Right lobe of liver (tissue), 4 donors: ENCODE results near the gene ATF3.

ENCODE experiments used
- CTCF ChIP-seq, 4 donors: fragments of 200-600 bp in 3 of 4; fragments of 450-650 bp in 1 of 4; IDR thresholded peaks; one replicate each; pipeline versions ENCODE4 v1.5.1 to v1.8.0; 2016 to 2022; ENCODE audit warnings: antibody characterized with exemption in 4 of 4, mild to moderate bottlenecking in 2 of 4
- POLR2A ChIP-seq: fragments of 450-650 bp; IDR thresholded peaks from one replicate; pipeline ENCODE4 v1.6.1; 2017; ENCODE audit warnings: antibody characterized with exemption, mild to moderate bottlenecking
- donor health status: DM: no; HTN: no; CAD: no.
- donor health status: DM: no; HTN: no; CAD: no.
- donor health status: DM: no; HTN: yes; CAD: no.

- TF ChIP-seq CTCF (IDR thresholded peaks at IDR 0.05) (no peak), POLR2A (no peak)
Measured at GRCh38 chr1:212645546-212646543, 37.3 kb downstream of the ATF3 start.
